T-helper 2 cell treated with Interferon-gamma antibody and Interleukin-4, amounts not matched to agents 100 ng/mL and 5 ng/mL, for 36 hours (primary cell): ENCODE data around the gene SAMHD1. TPM values are rescaled to one million over a fixed set of nuclear protein-coding genes. Genes with fewer than 3 reads are reported as not detected.
"Not testable (repeated sequence)": the region's sequence is repeated elsewhere in the genome, so short reads cannot be mapped to it uniquely, and the experiment has no call there.

Experiments
- intact Hi-C: fragments of 100-400 bp; cut with micrococcal nuclease; formaldehyde crosslinking; loops from one replicate; pipeline ENCODE4 v1.15.1; 2023
- total RNA-seq: library from RNA; stranded (reverse); gene quantifications from 2 replicates; pipeline ENCODE4 v1.2.3, GENCODE V29; 2022

The SAMHD1 gene
- total RNA-seq, 1 donor from 2014 or later, result 338 TPM

DNA sequence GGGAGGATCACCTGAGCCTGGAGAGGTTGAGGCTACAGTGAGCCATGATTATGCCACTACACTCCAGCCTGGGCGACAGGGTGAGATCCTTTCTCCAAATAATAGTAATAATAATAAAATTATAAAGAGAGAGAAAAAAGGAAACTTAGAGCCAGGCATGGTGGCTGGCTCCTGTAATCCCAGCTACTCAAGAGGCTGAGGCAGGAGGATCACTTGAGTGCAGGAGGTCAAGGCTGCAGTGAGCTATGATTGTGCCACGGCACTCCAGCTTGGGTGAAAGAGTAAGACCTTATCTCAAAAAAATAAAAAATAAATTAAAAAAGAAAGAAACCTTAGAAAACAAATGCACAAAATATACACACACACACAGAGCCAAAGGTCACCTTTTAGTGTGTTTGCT lies 5.2 kb upstream of the SAMHD1 start:
- intact Hi-C loops, result no loop called here

DNA sequence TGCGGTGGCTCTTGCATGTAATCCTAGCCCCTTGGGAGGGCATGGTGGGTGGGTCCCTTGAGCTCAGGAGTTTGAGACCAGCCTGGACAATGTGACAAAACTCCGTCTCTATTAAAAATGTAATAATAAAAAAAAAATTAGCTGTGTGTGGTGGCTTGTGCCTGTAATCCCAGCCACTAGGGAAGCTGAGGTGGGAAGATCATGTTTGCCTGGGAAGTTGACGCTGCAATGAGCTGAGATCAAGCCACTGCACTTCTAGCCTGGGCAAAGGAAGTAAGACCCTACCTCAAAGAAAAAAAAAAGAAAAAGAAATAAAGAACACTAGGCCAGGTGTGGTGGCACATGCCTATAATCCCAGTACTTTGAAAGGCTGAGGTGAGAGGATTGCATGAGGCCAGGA lies 4.5 kb upstream of the SAMHD1 start:
- intact Hi-C loops, result no loop called here

DNA sequence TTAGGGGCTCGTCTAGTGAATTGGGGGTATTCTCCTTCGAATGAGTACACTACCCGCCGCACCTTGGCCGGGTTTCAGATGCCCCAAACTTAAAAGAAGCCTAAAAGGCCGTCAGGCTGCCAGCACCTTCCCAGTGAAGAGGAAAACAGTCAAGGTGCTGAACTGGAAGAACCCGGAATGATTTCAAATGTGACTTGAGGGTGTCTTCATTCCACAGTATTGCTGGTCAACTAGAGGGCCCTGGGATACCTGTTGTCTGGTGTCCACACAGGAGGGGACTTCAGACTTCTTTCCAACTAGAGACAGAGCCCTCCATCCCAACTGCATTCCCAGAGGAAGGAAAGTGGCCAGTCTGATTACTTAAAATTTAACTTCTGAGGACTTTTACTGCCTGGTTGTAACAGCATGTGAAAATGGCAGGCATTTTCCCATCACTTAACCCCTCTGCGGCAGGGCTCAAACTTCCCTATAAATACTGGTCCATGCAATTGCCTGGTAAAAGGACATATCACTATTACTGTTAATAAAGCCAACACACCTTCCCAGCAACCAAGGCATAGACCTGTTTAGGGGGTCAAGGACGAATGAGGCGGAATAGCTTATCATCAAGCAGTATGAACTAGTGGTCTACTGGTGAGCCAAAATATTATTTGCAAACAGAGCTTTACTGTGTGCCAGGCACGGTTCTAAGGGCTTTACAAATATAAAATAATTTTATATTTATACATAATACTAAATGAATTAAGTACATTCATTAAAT lies 651 bp upstream of the SAMHD1 start:
- intact Hi-C loops, result loop anchor here (1.0 to 2.0 kb wide), 3 partner anchors 23 to 91 kb away; no protein-coding TSS in a partner anchor

GRCh38 chr20:36950414-36951197 lies 902 bp downstream of the SAMHD1 start:
- intact Hi-C loops, result loop anchor here (1.0 to 2.0 kb wide), 3 partner anchors 24 to 93 kb away; no protein-coding TSS in a partner anchor

DNA sequence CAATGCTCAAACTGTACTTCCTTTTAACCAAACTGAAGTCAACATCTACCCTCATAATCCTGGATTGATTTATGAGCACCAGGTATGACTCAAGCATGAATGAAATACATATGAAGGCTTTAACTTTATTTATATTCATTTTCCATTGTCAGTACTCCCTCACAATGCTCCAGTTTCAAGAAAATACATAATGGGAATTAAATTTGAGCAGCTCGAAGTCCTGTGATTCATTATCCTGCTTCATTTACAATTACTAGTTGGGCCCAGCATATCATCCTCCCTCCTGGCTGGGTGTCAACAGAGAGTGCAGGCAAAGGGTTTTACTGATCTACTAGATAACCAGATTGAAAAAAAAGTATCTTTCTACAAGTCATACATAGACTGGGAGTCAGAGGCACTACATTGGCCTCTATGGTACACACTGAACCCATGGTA lies 10.1 kb downstream of the SAMHD1 start:
- intact Hi-C loops, result loop anchor here (10.0 kb wide), 1 partner anchor 153 kb away; the partner anchor contains the start of gene RBL1

GRCh38 chr20:36937402-36937770 lies 14.1 kb downstream of the SAMHD1 start:
- intact Hi-C loops, result no loop called here

DNA sequence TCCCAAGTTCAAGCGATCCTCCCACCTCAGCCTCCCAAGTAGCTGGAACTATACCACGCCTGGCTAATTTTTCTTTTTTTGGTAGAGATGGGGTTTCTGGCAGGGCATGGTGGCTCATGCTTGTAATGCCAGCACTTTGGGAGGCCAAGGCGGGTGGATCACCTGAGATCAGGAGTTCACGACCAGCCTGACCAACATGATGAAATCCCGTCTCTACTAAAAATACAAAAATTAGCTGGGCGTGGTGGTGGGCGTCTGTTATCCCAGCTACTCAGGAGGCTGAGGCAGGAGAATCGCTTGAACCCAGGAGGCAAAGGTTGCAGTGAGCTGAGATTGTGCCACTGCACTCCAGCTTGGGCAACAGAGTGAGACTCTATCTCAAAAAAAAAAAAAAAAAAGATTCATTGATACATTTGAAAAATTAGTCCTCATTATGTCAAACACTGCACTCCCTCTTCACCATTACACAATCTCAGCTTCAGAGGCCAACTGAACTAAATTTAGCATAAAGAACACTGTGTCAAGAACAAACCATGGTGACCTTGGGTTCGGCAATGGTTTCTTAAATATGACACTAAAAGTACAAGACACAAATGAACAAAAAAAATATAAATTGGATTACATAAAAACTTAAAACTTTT lies 14.6 kb downstream of the SAMHD1 start:
- intact Hi-C loops, result not testable (repeated sequence)

DNA sequence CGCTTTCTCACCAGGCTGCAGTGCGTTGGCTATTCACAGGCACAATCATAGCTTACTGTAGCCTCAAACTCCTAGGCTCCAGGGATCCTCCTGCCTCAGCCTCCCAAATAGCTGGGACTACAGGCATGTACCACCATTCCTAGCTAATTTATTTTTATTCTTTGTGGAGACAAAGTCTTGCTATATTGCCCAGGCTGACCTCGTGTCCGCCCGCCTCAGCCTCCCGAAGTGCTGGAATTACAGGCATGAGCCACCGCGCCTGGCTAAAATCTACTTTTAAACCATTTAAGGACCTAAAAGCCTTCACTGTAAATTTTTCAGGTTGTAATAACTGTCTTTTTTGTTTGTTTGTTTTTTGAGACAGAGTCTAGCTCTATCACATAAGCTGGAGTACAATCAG lies 15.2 kb downstream of the SAMHD1 start:
- intact Hi-C loops, result no loop called here

DNA sequence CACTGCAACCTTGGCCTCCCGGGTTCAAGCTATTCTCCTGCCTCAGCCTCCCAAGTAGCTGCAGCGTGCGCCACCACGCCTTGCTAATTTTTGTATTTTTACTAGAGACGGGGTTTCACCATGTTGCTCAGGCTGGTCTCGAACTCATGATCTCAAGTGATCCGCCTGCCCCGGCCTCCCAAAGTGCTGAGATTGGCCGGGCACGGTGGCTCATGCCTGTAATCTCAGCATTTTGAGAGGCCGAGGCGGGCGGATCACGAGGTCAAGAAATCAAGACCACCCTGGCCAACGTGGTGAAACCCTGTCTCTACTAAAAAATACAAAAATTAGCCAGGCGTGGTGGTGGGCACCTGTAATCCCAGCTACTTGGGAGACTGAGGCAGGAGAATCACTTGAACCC lies 17.9 kb downstream of the SAMHD1 start:
- intact Hi-C loops, result not testable (repeated sequence)

DNA sequence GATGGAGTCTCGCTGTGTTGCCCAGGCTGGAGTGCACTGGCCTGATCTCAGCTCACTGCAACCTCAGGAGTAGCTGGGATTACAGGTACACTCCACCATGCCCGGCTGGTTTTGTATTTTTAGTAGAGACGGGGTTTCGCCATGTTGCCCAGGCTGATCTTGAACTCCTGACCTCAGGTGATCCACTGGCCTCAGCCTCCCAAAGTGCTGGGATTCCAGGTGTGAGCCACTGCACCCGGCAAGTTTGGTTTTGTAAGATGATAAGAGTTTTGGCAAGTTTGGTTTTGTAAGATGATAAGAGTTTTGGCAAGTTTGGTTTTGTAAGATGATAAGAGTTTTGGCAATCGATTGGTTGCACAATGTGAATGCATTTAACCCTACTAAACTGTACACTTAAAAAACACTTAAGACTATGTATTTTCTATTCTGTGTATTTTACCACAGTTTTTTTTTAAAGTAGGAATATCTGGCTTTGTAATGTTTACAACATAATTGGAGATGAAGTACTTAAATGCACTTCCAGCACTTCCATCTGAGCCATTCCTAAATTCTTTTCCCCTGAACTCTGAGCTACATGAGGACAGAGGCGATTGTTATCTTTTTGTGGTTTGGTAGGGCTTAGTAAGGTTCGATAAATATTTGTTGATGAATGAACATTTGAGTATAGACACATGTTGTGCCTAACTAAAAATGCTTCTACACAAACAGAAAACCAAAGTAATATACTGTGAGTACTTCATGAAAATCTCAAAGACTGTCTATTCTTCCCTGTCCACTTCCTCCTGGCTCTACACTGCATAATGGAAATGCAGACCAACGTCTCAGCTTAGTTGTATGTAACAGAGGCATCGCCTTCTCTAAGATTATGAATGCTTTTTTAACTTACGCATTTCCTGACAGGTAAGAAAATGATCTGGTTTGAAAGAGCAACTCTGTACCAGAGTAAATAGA lies 18.8 kb downstream of the SAMHD1 start:
- intact Hi-C loops, result no loop called here

- intact Hi-C loops, result not testable (repeated sequence)
These were observed 19.4 kb downstream of the SAMHD1 start for GRCh38 chr20:36932067-36932466.

- intact Hi-C loops, result no loop called here
These were observed 21.8 kb downstream of the SAMHD1 start for GRCh38 chr20:36929691-36930090.

DNA sequence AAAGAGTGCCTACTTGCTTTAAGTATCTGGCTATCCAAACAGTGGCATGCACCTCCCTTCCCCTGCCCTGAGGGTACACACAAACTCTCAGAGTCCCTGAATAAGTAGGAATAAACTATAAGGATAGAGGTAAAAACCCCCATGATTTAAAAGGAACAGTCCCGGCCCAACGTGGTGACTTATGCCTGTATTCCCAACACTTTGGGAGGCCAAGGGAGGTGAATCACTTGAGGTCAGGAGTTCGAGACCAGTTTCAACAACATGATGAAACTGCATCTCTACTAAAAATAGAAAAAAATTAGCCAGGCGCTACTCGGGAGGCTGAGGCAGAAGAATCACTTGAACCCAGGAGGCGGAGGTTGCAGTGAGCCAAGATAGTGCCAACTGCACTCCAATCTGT lies 22.2 kb downstream of the SAMHD1 start:
- intact Hi-C loops, result no loop called here

DNA sequence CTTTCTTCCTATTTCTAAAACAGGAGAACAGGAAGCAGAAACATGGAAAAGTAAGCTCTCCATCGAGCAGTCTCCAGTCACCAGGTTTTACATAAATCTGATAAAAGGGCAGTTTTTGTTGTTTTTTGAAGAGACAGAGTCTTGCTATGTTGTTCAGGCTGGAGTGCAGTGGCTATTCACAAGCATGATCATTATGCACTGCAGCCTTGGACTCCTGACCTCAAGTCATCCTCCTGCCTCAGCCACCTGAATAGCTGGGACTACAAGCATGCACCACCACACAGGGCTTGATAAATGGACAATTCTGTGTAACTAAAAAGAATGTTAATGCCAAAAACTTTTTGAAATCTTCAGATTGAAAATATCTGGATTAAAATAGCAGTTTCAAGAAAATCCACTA lies 23.8 kb downstream of the SAMHD1 start:
- intact Hi-C loops, result no loop called here

GRCh38 chr20:36926653-36927200 lies 24.8 kb downstream of the SAMHD1 start:
- intact Hi-C loops, result no loop called here

GRCh38 chr20:36925234-36925633 lies 26.3 kb downstream of the SAMHD1 start:
- intact Hi-C loops, result no loop called here

GRCh38 chr20:36924167-36925045 lies 27.1 kb downstream of the SAMHD1 start:
- intact Hi-C loops, result no loop called here

GRCh38 chr20:36920334-36920730 lies 31.2 kb downstream of the SAMHD1 start:
- intact Hi-C loops, result no loop called here

DNA sequence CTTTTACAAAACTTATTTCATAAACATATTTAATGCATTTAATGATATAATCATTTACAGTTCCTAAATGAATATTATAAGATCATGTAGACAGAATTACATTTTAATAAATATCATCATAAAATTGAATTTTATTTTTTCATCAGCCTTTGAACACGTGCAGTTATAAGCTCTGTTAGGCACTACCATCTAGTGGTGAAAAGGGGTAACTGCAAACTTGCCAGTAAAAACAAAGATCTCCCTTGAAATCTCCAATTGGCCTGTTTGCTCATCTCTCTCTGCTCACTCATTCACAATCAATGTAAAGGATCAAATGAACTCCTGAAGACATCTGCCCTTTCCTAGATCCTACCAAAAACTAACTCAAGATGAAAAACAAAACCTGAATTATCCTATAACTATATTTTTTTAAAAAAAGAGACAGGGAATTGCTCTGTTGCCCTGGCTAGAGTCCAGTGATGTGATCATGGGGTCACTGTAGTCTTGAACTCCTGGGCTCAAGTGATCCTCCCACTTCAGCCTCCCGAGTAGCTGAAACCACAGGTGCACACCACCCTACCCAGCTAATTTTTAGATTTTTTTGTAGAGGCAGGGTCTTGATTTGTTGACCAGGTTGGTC lies 31.7 kb downstream of the SAMHD1 start:
- intact Hi-C loops, result no loop called here
